HEK293 (cell line): ENCODE measurements around the gene RHOF.

Source experiments
- GFI1B ChIP-seq: fragments of 450-650 bp; formaldehyde crosslinking; IDR thresholded peaks from 2 replicates; pipeline ENCODE4 v1.5.1; 2016; ENCODE audit warnings: missing biosample characterization, missing genetic modification characterization
- HOXD13 ChIP-seq: sonication (generic); formaldehyde crosslinking; IDR thresholded peaks from 2 replicates; pipeline ENCODE4 v1.8.0; 2022; ENCODE audit warnings: missing genetic modification reagents, borderline replicate concordance
- KLF1 ChIP-seq: fragments of 450-650 bp; formaldehyde crosslinking; IDR thresholded peaks from 2 replicates; pipeline ENCODE4 v1.5.1; 2016; ENCODE audit warnings: missing biosample characterization, missing genetic modification characterization
- KLF10 ChIP-seq: fragments of 450-650 bp; IDR thresholded peaks from 2 replicates; pipeline ENCODE4 v1.5.1; 2018; ENCODE audit warnings: missing biosample characterization, mild to moderate bottlenecking, missing genetic modification characterization
- KLF16 ChIP-seq: fragments of 450-650 bp; formaldehyde crosslinking; IDR thresholded peaks from 2 replicates; pipeline ENCODE4 v1.5.1; 2017; ENCODE audit warnings: missing biosample characterization, missing genetic modification characterization
- KLF8 ChIP-seq: fragments of 450-650 bp; formaldehyde crosslinking; IDR thresholded peaks from 2 replicates; pipeline ENCODE4 v1.5.1; 2016; ENCODE audit warnings: missing biosample characterization, missing genetic modification characterization
- KLF9 ChIP-seq: fragments of 450-650 bp; formaldehyde crosslinking; IDR thresholded peaks from 2 replicates; pipeline ENCODE4 v1.5.1; 2016; ENCODE audit warnings: missing biosample characterization, missing genetic modification characterization, low read depth
- MEIS1 ChIP-seq: sonication (generic); formaldehyde crosslinking; IDR thresholded peaks from 2 replicates; pipeline ENCODE4 v1.8.1; 2022; ENCODE audit warnings: missing genetic modification reagents, mild to moderate bottlenecking, borderline replicate concordance
- PRDM6 ChIP-seq: fragments of 450-650 bp; formaldehyde crosslinking; IDR thresholded peaks from 2 replicates; pipeline ENCODE4 v1.5.1; 2017; ENCODE audit warnings: missing biosample characterization, missing genetic modification characterization
- RBAK ChIP-seq: fragments of 450-650 bp; formaldehyde crosslinking; IDR thresholded peaks from 2 replicates; pipeline ENCODE4 v1.5.1; 2016; ENCODE audit warnings: missing biosample characterization, missing genetic modification characterization
- ZBTB48 ChIP-seq: fragments of 450-650 bp; formaldehyde crosslinking; IDR thresholded peaks from 2 replicates; pipeline ENCODE4 v1.5.1; 2016; ENCODE audit warnings: missing biosample characterization, missing genetic modification characterization
- ZBTB49 ChIP-seq: fragments of 450-650 bp; formaldehyde crosslinking; IDR thresholded peaks from 2 replicates; pipeline ENCODE4 v1.5.1; 2016; ENCODE audit warnings: missing biosample characterization, missing genetic modification characterization, low read depth
- ZBTB6 ChIP-seq: fragments of 450-650 bp; formaldehyde crosslinking; IDR thresholded peaks from 2 replicates; pipeline ENCODE4 v1.5.1; 2017; ENCODE audit warnings: missing biosample characterization, missing genetic modification characterization
- ZFHX2 ChIP-seq: fragments of 450-650 bp; formaldehyde crosslinking; conservative IDR thresholded peaks from 2 replicates; pipeline ENCODE4 v1.5.1; 2016; ENCODE audit warnings: missing biosample characterization, missing genetic modification characterization
- ZFP3 ChIP-seq: fragments of 450-650 bp; formaldehyde crosslinking; IDR thresholded peaks from 2 replicates; pipeline ENCODE4 v1.5.1; 2016; ENCODE audit warnings: low read depth, missing biosample characterization, missing genetic modification characterization
- ZIC2 ChIP-seq: fragments of 450-650 bp; formaldehyde crosslinking; IDR thresholded peaks from 2 replicates; pipeline ENCODE4 v1.5.1; 2016; ENCODE audit warnings: missing biosample characterization, missing genetic modification characterization
- ZNF10 ChIP-seq: fragments of 450-650 bp; formaldehyde crosslinking; IDR thresholded peaks from 2 replicates; pipeline ENCODE4 v1.5.1; 2017; ENCODE audit warnings: missing biosample characterization, missing genetic modification characterization
- ZNF146 ChIP-seq: fragments of 450-650 bp; formaldehyde crosslinking; IDR thresholded peaks from 2 replicates; pipeline ENCODE4 v1.5.1; 2016; ENCODE audit warnings: missing biosample characterization, missing genetic modification characterization
- ZNF157 ChIP-seq: fragments of 450-650 bp; formaldehyde crosslinking; IDR thresholded peaks from 2 replicates; pipeline ENCODE4 v1.5.1; 2016; ENCODE audit warnings: missing biosample characterization, missing genetic modification characterization
- ZNF16 ChIP-seq: fragments of 450-650 bp; formaldehyde crosslinking; IDR thresholded peaks from 2 replicates; pipeline ENCODE4 v1.5.1; 2016; ENCODE audit warnings: low read depth, missing biosample characterization, missing genetic modification characterization
- ZNF19 ChIP-seq: fragments of 450-650 bp; formaldehyde crosslinking; IDR thresholded peaks from 2 replicates; pipeline ENCODE4; 2016; ENCODE audit warnings: missing biosample characterization, missing genetic modification characterization, low read depth
- ZNF2 ChIP-seq: fragments of 450-650 bp; formaldehyde crosslinking; IDR thresholded peaks from 2 replicates; pipeline ENCODE4 v1.5.1; 2016; ENCODE audit warnings: missing biosample characterization, missing genetic modification characterization
- ZNF214 ChIP-seq: fragments of 450-650 bp; formaldehyde crosslinking; IDR thresholded peaks from 2 replicates; pipeline ENCODE4 v1.5.1; 2017; ENCODE audit warnings: missing biosample characterization, mild to moderate bottlenecking, missing genetic modification characterization, borderline replicate concordance
- ZNF24 ChIP-seq: fragments of 450-650 bp; formaldehyde crosslinking; IDR thresholded peaks from 2 replicates; pipeline ENCODE4 v1.5.1; 2016; ENCODE audit warnings: missing biosample characterization, missing genetic modification characterization
- ZNF335 ChIP-seq: fragments of 450-650 bp; formaldehyde crosslinking; conservative IDR thresholded peaks from 2 replicates; pipeline ENCODE4 v1.5.1; 2016; ENCODE audit warnings: missing biosample characterization, missing genetic modification characterization
- ZNF350 ChIP-seq: fragments of 450-650 bp; formaldehyde crosslinking; IDR thresholded peaks from 2 replicates; pipeline ENCODE4 v1.5.0; 2017; ENCODE audit warnings: missing biosample characterization, mild to moderate bottlenecking, missing genetic modification characterization
- ZNF394 ChIP-seq: fragments of 450-650 bp; formaldehyde crosslinking; IDR thresholded peaks from 2 replicates; pipeline ENCODE4 v1.5.1; 2016; ENCODE audit warnings: missing biosample characterization, missing genetic modification characterization, mild to moderate bottlenecking, moderate library complexity, borderline replicate concordance
- ZNF510 ChIP-seq: fragments of 450-650 bp; formaldehyde crosslinking; IDR thresholded peaks from 2 replicates; pipeline ENCODE4 v1.5.1; 2018; ENCODE audit warnings: mild to moderate bottlenecking, missing genetic modification characterization, missing biosample characterization; ENCODE audit not compliant: insufficient replicate concordance
- ZNF544 ChIP-seq: fragments of 450-650 bp; formaldehyde crosslinking; IDR thresholded peaks from 2 replicates; pipeline ENCODE4 v1.5.0; 2017; ENCODE audit warnings: missing biosample characterization, missing genetic modification characterization
- ZNF560 ChIP-seq: fragments of 450-650 bp; formaldehyde crosslinking; IDR thresholded peaks from 2 replicates; pipeline ENCODE4 v1.5.1; 2017; ENCODE audit warnings: missing biosample characterization, missing genetic modification characterization, borderline replicate concordance
- ZNF600 ChIP-seq: fragments of 450-650 bp; formaldehyde crosslinking; IDR thresholded peaks from 2 replicates; pipeline ENCODE4 v1.5.1; 2016; ENCODE audit warnings: missing biosample characterization, missing genetic modification characterization
- ZNF692 ChIP-seq: fragments of 450-650 bp; formaldehyde crosslinking; IDR thresholded peaks from 2 replicates; pipeline ENCODE4 v1.5.1; 2016; ENCODE audit warnings: missing biosample characterization, missing genetic modification characterization
- ZNF777 ChIP-seq: fragments of 450-650 bp; formaldehyde crosslinking; IDR thresholded peaks from 2 replicates; pipeline ENCODE4 v1.5.1; 2017; ENCODE audit warnings: missing biosample characterization, missing genetic modification characterization, borderline replicate concordance
- ZNF837 ChIP-seq: fragments of 450-650 bp; formaldehyde crosslinking; IDR thresholded peaks from 2 replicates; pipeline ENCODE4 v1.5.1; 2016; ENCODE audit warnings: missing biosample characterization, missing genetic modification characterization
- ZSCAN16 ChIP-seq: fragments of 450-650 bp; formaldehyde crosslinking; IDR thresholded peaks from 2 replicates; pipeline ENCODE4 v1.5.1; 2016; ENCODE audit warnings: missing biosample characterization, missing genetic modification characterization

The RHOF gene

GRCh38 chr12:121773011-121773777, 20.3 kb downstream of the RHOF start (continued):
- TF ChIP-seq ZBTB49, result no peak
- peak; percentile 47; the same call in 1 of the 2 replicates for TF ChIP-seq ZIC2 (tag by site-specific recombination)
- no peak for TF ChIP-seq ZNF777 (tag by site-specific recombination)
- no peak for TF ChIP-seq RBAK (tag by site-specific recombination)
- peak; percentile 45; the same call in 1 of the 2 replicates for TF ChIP-seq KLF16 (tag by site-specific recombination)
- no peak for TF ChIP-seq ZNF157 (tag by site-specific recombination)
- TF ChIP-seq HOXD13 (CRISPR knock-in tag), result no peak
- no peak for TF ChIP-seq ZNF19 (tag by site-specific recombination)
- no peak for TF ChIP-seq PRDM6 (tag by site-specific recombination)
- no peak for TF ChIP-seq ZNF544 (tag by site-specific recombination)
- peak; percentile 51; the same call in 1 of the 2 replicates for TF ChIP-seq KLF10
- no peak for TF ChIP-seq ZNF560
- no peak for TF ChIP-seq ZNF394 (tag by site-specific recombination)
- TF ChIP-seq KLF1, result peak; percentile 60
- 0 out of 2 replicates have a peak, but pooled peaks have one; percentile 11 for TF ChIP-seq ZNF10 (tag by site-specific recombination)
- TF ChIP-seq ZNF16, result no peak
- TF ChIP-seq ZNF146 (tag by site-specific recombination), result no peak
- TF ChIP-seq ZBTB6, result no peak
- 0 out of 2 replicates have a peak, but pooled peaks have one; percentile 43 for TF ChIP-seq ZNF600 (tag by site-specific recombination)
- TF ChIP-seq KLF8, result 0 out of 2 replicates have a peak, but pooled peaks have one; percentile 21
- TF ChIP-seq ZFHX2 (tag by site-specific recombination), result peak; percentile 70
- TF ChIP-seq GFI1B (tag by site-specific recombination), result no peak
- no peak for TF ChIP-seq ZNF24 (tag by site-specific recombination)
- TF ChIP-seq MEIS1 (CRISPR knock-in tag), result no peak
- TF ChIP-seq ZFP3 (tag by site-specific recombination), result no peak
- TF ChIP-seq ZNF2 (tag by site-specific recombination), result peak; percentile 57; the same call in 1 of the 2 replicates
- TF ChIP-seq ZNF837, result no peak
- no peak for TF ChIP-seq ZNF214 (tag by site-specific recombination)
- TF ChIP-seq KLF9 (tag by site-specific recombination), result peak; percentile 85; the same call in 1 of the 2 replicates
- no peak for TF ChIP-seq ZBTB48
- TF ChIP-seq ZNF335 (tag by site-specific recombination), result peak; percentile 65
- no peak for TF ChIP-seq ZNF510
- TF ChIP-seq ZSCAN16 (tag by site-specific recombination), result no peak
- no peak for TF ChIP-seq ZNF350 (tag by site-specific recombination)
- 0 out of 2 replicates have a peak, but pooled peaks have one; percentile 15 for TF ChIP-seq ZNF692
